Thymus (tissue), 11 donors: ENCODE results near the gene GRK5. TPM values are rescaled to one million over a fixed set of nuclear protein-coding genes. Genes with fewer than 3 reads are reported as not detected.

Experiments used
- DNase-seq, 9 donors: peaks; one replicate each; pipeline ENCODE4 v3.0.0-alpha.2; 2013; ENCODE audit warnings: low spot score in 9 of 9, low read depth in 6 of 9, missing footprints in 1 of 9
- H3K27ac ChIP-seq, 2 donors: one replicate each; pipeline ENCODE4 v1.5.1; 2013; ENCODE audit warnings: control low read depth in 1 of 2, low read depth in 1 of 2, low read length in 1 of 2, mild to moderate bottlenecking in 1 of 2, moderate library complexity in 1 of 2
- H3K27me3 ChIP-seq, 2 donors: one replicate each; pipeline ENCODE4 v1.5.1; 2013; ENCODE audit warnings: low read length in 1 of 2; ENCODE audit not compliant: control insufficient read depth in 2 of 2, insufficient read depth in 1 of 2
- H3K36me3 ChIP-seq, 2 donors: one replicate each; pipeline ENCODE4 v1.5.1; 2013; ENCODE audit warnings: low read length in 1 of 2, mild to moderate bottlenecking in 1 of 2, moderate library complexity in 1 of 2; ENCODE audit not compliant: control insufficient read depth in 2 of 2, insufficient read depth in 2 of 2
- H3K4me1 ChIP-seq, 2 donors: one replicate each; pipeline ENCODE4 v1.5.1; 2013; ENCODE audit warnings: low read length in 2 of 2; ENCODE audit not compliant: control insufficient read depth in 2 of 2, insufficient read depth in 2 of 2
- H3K4me3 ChIP-seq, 2 donors: one replicate each; pipeline ENCODE4 v1.5.1; 2013; ENCODE audit warnings: low read length in 2 of 2, control low read depth in 1 of 2, mild to moderate bottlenecking in 1 of 2
- H3K9me3 ChIP-seq, 2 donors: one replicate each; pipeline ENCODE4 v1.5.1; 2013; ENCODE audit warnings: low read length in 1 of 2, mild to moderate bottlenecking in 1 of 2; ENCODE audit not compliant: control insufficient read depth in 2 of 2, insufficient read depth in 1 of 2
- WGBS: extraction: QIAGEN DNeasy Blood & Tissue Kit; methylation state at CpG from one replicate; pipeline ENCODE4 v1.1.7; 2013; 5-methylcytosine and 5-hydroxymethylcytosine counted together
- polyA plus RNA-seq: library from polyadenylated mRNA; stranded (reverse); fragments of 200-250 nt; gene quantifications from one replicate; pipeline ENCODE4 v1.2.3, GENCODE V29; 2013
- total RNA-seq: library from RNA; stranded (reverse); fragments of 120-200 nt; gene quantifications from one replicate; pipeline ENCODE4 v1.2.4, GENCODE V29; 2013
- donor health status: healthy.

Gene GRK5
- total and polyA plus RNA-seq, 2 donors: 14.4 to 18.5 TPM

GRCh38 chr10:119377451-119377957 is 170.1 kb downstream of the GRK5 start:
- H3K4me1 ChIP-seq: peaks cover 0 to 4% of the 10 kb centered on the region in 2 donors
- WGBS: 73% methylated on average over 4 of the region's 4 CpGs
- H3K36me3 ChIP-seq: peaks cover 8 to 10% of the 10 kb centered on the region in 2 donors
- H3K27ac ChIP-seq: no peak overlapping the region
- no peak overlapping the region for H3K4me3 ChIP-seq
- H3K9me3 ChIP-seq: no peaks in the 10 kb centered on the region
- H3K27me3 ChIP-seq: no peaks in the 10 kb centered on the region
- no peak for DNase-seq

- Histone ChIP-seq H3K27ac (no peak overlapping the region), H3K4me3 (no peak overlapping the region), H3K4me1 (peaks cover 0 to 4% of the 10 kb centered on the region in 2 donors), H3K9me3 (no peaks in the 10 kb centered on the region), H3K27me3 (no peaks in the 10 kb centered on the region), H3K36me3 (peaks cover 8 to 10% of the 10 kb centered on the region in 2 donors)
- no peak for DNase-seq
- WGBS: 95% methylated on average over 28 of the region's 29 CpGs
Observed at GRCh38 chr10:119377958-119378736, 170.8 kb downstream of the GRK5 start.

GRCh38 chr10:119378737-119379067 is 171.3 kb downstream of the GRK5 start:
- Histone ChIP-seq H3K9me3 (no peaks in the 10 kb centered on the region), H3K4me1 (peaks cover 0 to 4% of the 10 kb centered on the region in 2 donors), H3K27me3 (no peaks in the 10 kb centered on the region), H3K4me3 (no peak overlapping the region), H3K27ac (no peak overlapping the region), H3K36me3 (peaks cover 8 to 10% of the 10 kb centered on the region in 2 donors)
- WGBS: 99% methylated on average over 8 of the region's 8 CpGs
- DNase-seq: no peak

- H3K4me1 ChIP-seq: peaks cover 0 to 10% of the 10 kb centered on the region in 2 donors
- no peak overlapping the region for H3K4me3 ChIP-seq
- 86% methylated on average over 10 of the region's 10 CpGs for WGBS
- H3K9me3 ChIP-seq: no peaks in the 10 kb centered on the region
- no peak for DNase-seq
- H3K27ac ChIP-seq: no peak overlapping the region
- peaks cover 8 to 14% of the 10 kb centered on the region in 2 donors for H3K36me3 ChIP-seq
- no peaks in the 10 kb centered on the region for H3K27me3 ChIP-seq
Observed at GRCh38 chr10:119379466-119380071, 172.2 kb downstream of the GRK5 start.

GRCh38 chr10:119383174-119383856 is 175.9 kb downstream of the GRK5 start:
- H3K4me3 ChIP-seq: no peak overlapping the region
- H3K4me1 ChIP-seq: peaks cover 0 to 10% of the 10 kb centered on the region in 2 donors
- no peak overlapping the region for H3K27ac ChIP-seq
- DNase-seq: no peak
- no peaks in the 10 kb centered on the region for H3K27me3 ChIP-seq
- 87% methylated on average over 11 of the region's 11 CpGs for WGBS
- H3K9me3 ChIP-seq: no peaks in the 10 kb centered on the region
- H3K36me3 ChIP-seq: peaks cover 8 to 15% of the 10 kb centered on the region in 2 donors

- peaks cover 0 to 10% of the 10 kb centered on the region in 2 donors for H3K4me1 ChIP-seq
- no peaks in the 10 kb centered on the region for H3K27me3 ChIP-seq
- DNase-seq: no peak
- H3K27ac ChIP-seq: no peak overlapping the region
- no peak overlapping the region for H3K4me3 ChIP-seq
- H3K36me3 ChIP-seq: peaks cover 8 to 18% of the 10 kb centered on the region in 2 donors
- no peaks in the 10 kb centered on the region for H3K9me3 ChIP-seq
- WGBS: 95% methylated on average over 5 of the region's 5 CpGs
Observed at GRCh38 chr10:119384127-119384526, 176.8 kb downstream of the GRK5 start.

GRCh38 chr10:119386666-119387065 is 179.3 kb downstream of the GRK5 start:
- Histone ChIP-seq H3K9me3 (no peaks in the 10 kb centered on the region), H3K27me3 (no peaks in the 10 kb centered on the region), H3K4me1 (peaks cover 0 to 6% of the 10 kb centered on the region in 2 donors), H3K4me3 (no peak overlapping the region), H3K36me3 (peaks cover 3 to 9% of the 10 kb centered on the region in 2 donors), H3K27ac (no peak overlapping the region)
- 99% methylated on average over 15 of the region's 15 CpGs for WGBS
- DNase-seq: no peak

GRCh38 chr10:119388849-119389345 is 181.5 kb downstream of the GRK5 start:
- Histone ChIP-seq H3K27ac (no peak overlapping the region), H3K4me1 (peaks cover 0 to 4% of the 10 kb centered on the region in 2 donors), H3K9me3 (no peaks in the 10 kb centered on the region), H3K4me3 (no peak overlapping the region), H3K36me3 (peaks cover 0 to 9% of the 10 kb centered on the region in 2 donors), H3K27me3 (no peaks in the 10 kb centered on the region)
- 99% methylated on average over 1 of the region's 1 CpG for WGBS
- DNase-seq: no peak
